B cell (primary cell): Measurements from ENCODE around the gene IL3RA.

Experiments used
- CTCF ChIP-seq: fragments of 200-600 bp; IDR thresholded peaks from one replicate; pipeline ENCODE4 v1.8.0; 2022; ENCODE audit warnings: antibody characterized with exemption, mild to moderate bottlenecking
- EZH2 ChIP-seq: IDR thresholded peaks from 2 replicates; pipeline ENCODE4 v1.6.1; 2012; ENCODE audit warnings: borderline replicate concordance, low read depth, mild to moderate bottlenecking, moderate library complexity, low read length; ENCODE audit not compliant: insufficient read depth, poor library complexity, severe bottlenecking

GRCh38 chrX:1422135-1422465, 85.5 kb downstream of the IL3RA start:
- TF ChIP-seq CTCF (no peak), EZH2 (no peak)
